Head of caudate nucleus (tissue), 42 donors: ENCODE results near the gene MASP2.
"Not testable (repeated sequence)": the region's sequence is repeated elsewhere in the genome, so short reads cannot be mapped to it uniquely, and the experiment has no call there.

Experiments used
- DNase-seq, 42 donors: peaks; one replicate each; pipeline versions ENCODE4 v3.0.0 to v3.0.0-alpha.2; 2020 to 2021; ENCODE audit warnings: mixed read lengths in 7 of 42
- intact Hi-C: fragments of 100-400 bp; cut with DNase I; formaldehyde crosslinking; loops from one replicate; pipeline ENCODE4 v1.15.0; 2022

The MASP2 gene

GRCh38 chr1:11059968-11060830, 13.2 kb upstream of the MASP2 start, which contains the start of gene SRM:
Gene SRM, minus strand, starts transcription at chr1:11060018. Its CDS starts 75 bp downstream, at chr1:11059943.
- peak; percentile 69 to 97 (median 91) for DNase-seq
- intact Hi-C loops = no loop called here

DNA sequence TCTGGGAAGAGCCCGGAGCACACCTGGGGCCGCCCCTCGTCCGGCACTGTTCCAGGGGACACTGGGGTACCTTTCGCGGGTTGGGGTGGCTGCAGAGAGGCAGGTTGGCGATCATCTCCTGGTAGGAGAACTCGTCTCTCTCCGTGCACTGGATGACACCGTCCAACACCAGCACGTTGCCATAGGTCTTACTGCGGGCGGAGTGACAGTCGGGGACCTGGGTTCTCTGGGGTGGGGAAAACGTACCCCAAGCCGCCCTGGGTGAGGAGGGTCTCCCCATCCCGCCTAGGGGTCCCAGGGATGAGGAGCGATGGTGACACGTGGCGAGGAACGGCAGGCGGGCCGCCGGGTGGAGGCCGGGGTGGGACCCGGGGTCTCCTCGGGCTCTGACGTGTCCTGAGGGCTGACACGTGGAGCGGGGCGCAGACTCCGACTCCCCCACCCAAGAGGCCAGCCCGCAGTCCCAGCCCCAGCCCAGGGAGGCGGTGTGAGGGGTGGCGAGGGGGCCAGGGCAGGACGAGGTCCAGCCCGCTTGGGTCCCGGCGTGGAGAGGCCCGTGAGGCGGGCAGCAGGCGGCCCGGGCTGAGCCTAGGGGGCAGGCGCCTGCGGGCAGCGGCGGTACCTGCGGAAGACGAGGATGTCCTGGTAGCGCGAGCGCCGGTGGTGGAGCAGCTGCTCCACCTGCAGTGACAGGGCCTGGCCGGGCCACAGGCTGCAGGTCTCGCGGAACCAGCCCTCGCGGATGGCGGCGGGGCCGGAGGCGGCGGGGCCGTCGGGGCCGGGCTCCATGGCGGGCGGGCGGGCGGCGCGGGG, 12.3 kb upstream of the MASP2 start:
- intact Hi-C loops = no loop called here

DNA sequence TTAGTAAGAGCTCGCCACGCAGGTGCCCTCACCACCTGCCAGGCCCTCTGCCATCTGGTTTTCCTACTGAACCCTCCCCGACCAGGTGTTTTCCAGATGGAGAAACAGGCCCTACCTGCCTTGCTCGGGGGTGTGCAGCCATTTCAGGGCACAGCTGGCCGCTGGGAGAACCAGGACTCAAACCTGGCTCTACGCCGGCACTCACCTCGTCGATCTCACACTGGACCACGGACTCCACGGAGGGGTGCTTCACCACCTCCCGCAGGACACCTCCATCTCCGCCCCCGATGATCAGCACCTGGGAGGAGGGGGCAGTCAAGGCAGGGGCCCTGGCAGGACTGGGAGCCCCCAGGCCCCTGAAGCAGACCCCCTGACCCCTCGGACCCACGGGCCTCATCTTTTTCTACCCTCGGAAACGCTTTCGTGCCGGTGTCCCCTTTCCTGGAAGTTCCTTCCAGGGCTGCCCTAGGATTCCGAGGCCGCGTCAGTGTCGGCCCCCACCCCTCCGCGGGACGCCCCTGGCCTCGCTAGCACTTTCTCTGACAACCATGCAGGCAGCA, 11.6 kb upstream of the MASP2 start:
- DNase-seq = peak in 1 of 42 donors; percentile 13
- intact Hi-C loops = no loop called here

More for the DNA sequence above, 12.3 kb upstream of the MASP2 start:
- DNase-seq = peak in 2 of 42 donors; percentile 17 to 31

GRCh38 chr1:11058026-11058425, 11.0 kb upstream of the MASP2 start:
- intact Hi-C loops = no loop called here
- DNase-seq = no peak

GRCh38 chr1:11057477-11057876, 10.4 kb upstream of the MASP2 start:
- DNase-seq = no peak
- intact Hi-C loops = no loop called here

DNA sequence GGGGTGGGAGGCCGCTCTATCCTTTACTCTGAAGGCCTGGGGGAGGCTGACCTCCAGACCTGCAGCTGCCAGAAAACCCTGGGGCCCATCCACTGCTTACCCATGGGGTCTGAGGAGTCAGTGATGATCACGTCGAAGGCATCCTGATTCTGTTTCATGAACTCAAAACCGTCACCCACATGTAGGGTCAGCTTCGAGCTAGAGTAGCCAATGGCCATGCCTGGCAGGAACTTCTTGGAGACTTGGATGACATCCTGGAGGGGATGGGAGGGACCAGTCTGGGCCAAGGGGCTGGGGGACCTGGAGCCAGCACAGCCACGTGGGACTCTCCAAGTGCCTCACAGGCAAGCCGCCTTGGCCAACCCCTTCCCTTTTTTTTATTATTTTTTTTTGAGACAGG, 9.5 kb upstream of the MASP2 start:
- intact Hi-C loops = no loop called here
- DNase-seq = no peak

DNA sequence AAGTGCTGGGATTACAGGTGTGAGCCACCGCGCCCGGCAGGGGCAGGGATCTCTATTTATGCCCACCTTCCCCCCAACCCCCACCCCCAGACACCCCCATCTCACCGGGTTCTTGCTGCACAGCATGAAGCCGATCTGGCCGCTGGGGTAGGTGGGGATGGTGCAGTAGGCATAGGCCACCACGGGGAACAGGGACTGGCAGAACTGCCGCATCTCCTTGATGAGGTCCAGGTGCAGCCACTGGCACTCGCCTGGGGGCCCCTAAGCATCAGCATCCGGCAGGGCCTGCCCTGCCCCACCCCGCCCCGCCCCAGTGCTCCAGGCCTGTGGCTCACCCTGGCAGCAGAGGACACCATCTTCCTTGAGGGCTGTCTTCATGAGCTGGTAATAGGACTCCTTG, 8.6 kb upstream of the MASP2 start:
- DNase-seq = no peak
- intact Hi-C loops = no loop called here

DNA sequence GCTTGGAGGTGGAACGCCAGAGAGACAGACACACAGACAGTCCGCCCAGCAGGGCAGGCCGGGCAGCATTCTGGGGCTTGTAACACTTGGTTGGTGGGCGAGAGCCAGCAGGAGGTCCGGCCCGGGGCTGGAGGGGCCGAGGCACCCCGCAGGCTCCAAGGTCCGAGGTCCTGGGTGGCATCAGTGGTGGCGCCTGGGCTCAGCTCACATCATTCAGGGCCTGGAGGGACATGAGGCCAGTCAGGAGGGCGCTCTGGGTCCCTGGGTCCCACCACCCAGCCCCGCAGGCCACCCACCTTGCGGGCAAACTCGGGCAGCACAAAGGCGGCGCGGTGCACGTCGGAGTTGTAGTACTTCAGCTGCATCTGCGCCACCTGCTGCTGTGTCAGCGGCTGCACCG, 7.6 kb upstream of the MASP2 start:
- intact Hi-C loops = no loop called here
- no peak for DNase-seq

GRCh38 chr1:11054181-11054580, 7.1 kb upstream of the MASP2 start:
- intact Hi-C loops = no loop called here
- peak in 1 of 42 donors; percentile 13 for DNase-seq

GRCh38 chr1:11053758-11054137, 6.7 kb upstream of the MASP2 start:
- no peak for DNase-seq

GRCh38 chr1:11052839-11053757, 6.1 kb upstream of the MASP2 start:
- peak in 1 of 42 donors; percentile 19 for DNase-seq
- intact Hi-C loops = no loop called here

More at GRCh38 chr1:11053758-11054137, 6.7 kb upstream of the MASP2 start:
- intact Hi-C loops = no loop called here

GRCh38 chr1:11051781-11052511, 4.9 kb upstream of the MASP2 start:
- peak in 1 of 42 donors; percentile 14 for DNase-seq
- intact Hi-C loops = no loop called here

DNA sequence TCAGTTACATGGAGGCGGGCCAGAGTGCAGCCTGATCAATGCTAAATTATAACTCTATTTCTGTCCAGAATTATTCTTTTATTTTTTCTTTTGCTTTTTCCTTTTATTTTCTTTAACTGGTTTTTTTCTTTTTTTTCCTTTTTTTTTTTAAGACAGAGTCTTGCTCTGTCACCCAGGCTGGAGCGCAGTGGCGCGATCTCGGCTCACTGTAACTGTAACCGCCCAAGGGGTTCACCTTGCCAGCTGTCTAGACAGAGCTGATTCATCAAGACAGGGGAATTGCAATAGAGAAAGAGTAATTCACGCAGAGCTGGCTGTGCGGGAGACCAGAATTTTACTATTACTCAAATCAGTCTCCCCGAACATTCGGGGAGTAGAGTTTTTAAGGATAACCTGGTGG, 4.1 kb upstream of the MASP2 start:
- DNase-seq = peak in 1 of 42 donors; percentile 13
- intact Hi-C loops = not testable (repeated sequence)

- intact Hi-C loops = no loop called here
- peak in 4 of 42 donors; percentile 8 to 24 (median 11) for DNase-seq
These were observed 821 bp downstream of the MASP2 start for GRCh38 chr1:11046270-11046566.

GRCh38 chr1:11045428-11046269, 1.4 kb downstream of the MASP2 start:
- peak in 6 of 42 donors; percentile 7 to 26 (median 19) for DNase-seq
- intact Hi-C loops = no loop called here

GRCh38 chr1:11044849-11045427, 2.1 kb downstream of the MASP2 start:
- peak in 6 of 42 donors; percentile 0 to 22 (median 8) for DNase-seq
- intact Hi-C loops = no loop called here
